NCI-H748 treated with DMSO at 0.1 percent for 48 hours (cell line): ENCODE data around the gene MRPS7.
"Not testable (repeated sequence)": the region's sequence is repeated elsewhere in the genome, so short reads cannot be mapped to it uniquely, and the experiment has no call there.

Experiments used
- DNase-seq: peaks from one replicate; lab custom pipeline; 2025; lab: John Stamatoyannopoulos, UW

The MRPS7 gene

GRCh38 chr17:75244133-75244866 is 17.4 kb upstream of the MRPS7 start:
- DNase-seq, result no peak

GRCh38 chr17:75245011-75245410 is 16.7 kb upstream of the MRPS7 start:
- no peak for DNase-seq

GRCh38 chr17:75246404-75246803 is 15.3 kb upstream of the MRPS7 start:
- DNase-seq, result no peak

GRCh38 chr17:75249564-75249963 is 12.1 kb upstream of the MRPS7 start:
- no peak for DNase-seq

- no peak for DNase-seq
These were observed 11.6 kb upstream of the MRPS7 start for GRCh38 chr17:75250009-75250471.

GRCh38 chr17:75252039-75252816 is 9.5 kb upstream of the MRPS7 start:
- no peak for DNase-seq

- not testable (repeated sequence) for DNase-seq
These were observed 5.6 kb upstream of the MRPS7 start for GRCh38 chr17:75255954-75256698.

GRCh38 chr17:75257228-75257627 is 4.5 kb upstream of the MRPS7 start:
- DNase-seq, result not testable (repeated sequence)

- DNase-seq, result no peak
These were observed 891 bp upstream of the MRPS7 start for GRCh38 chr17:75260641-75261335.

GRCh38 chr17:75262112-75262606 is 480 bp downstream of the MRPS7 start:
- no peak for DNase-seq

- no peak for DNase-seq
These were observed 1.4 kb downstream of the MRPS7 start for GRCh38 chr17:75263055-75263454.

GRCh38 chr17:75265614-75266315 is 4.1 kb downstream of the MRPS7 start:
- DNase-seq, result no peak

- no peak for DNase-seq
These were observed 4.9 kb downstream of the MRPS7 start for GRCh38 chr17:75266316-75267152.

GRCh38 chr17:75267153-75267410 is 5.4 kb downstream of the MRPS7 start:
- DNase-seq, result no peak

- DNase-seq, result no peak
These were observed 5.9 kb downstream of the MRPS7 start for GRCh38 chr17:75267411-75268232.

- no peak for DNase-seq
These were observed 8.2 kb downstream of the MRPS7 start for GRCh38 chr17:75269844-75270217.

- DNase-seq, result no peak
These were observed 8.7 kb downstream of the MRPS7 start for GRCh38 chr17:75270218-75270965.

- DNase-seq, result no peak
These were observed 9.2 kb downstream of the MRPS7 start, which contains the start of gene MIF4GD for GRCh38 chr17:75270966-75271232. Gene MIF4GD, minus strand, starts transcription at chr17:75271231. Its CDS starts 1,036 bp downstream, at chr17:75270195.
